ENCODE measurements around the gene APOH. TPM values are rescaled to one million over a fixed set of nuclear protein-coding genes. Genes with fewer than 3 reads are reported as not detected.

APOH gene, protein sequence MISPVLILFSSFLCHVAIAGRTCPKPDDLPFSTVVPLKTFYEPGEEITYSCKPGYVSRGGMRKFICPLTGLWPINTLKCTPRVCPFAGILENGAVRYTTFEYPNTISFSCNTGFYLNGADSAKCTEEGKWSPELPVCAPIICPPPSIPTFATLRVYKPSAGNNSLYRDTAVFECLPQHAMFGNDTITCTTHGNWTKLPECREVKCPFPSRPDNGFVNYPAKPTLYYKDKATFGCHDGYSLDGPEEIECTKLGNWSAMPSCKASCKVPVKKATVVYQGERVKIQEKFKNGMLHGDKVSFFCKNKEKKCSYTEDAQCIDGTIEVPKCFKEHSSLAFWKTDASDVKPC
- total RNA-seq (under 1 TPM in 1 of 9 donors, not detected in 8; 0.30 TPM), polyA plus RNA-seq (under 1 TPM in 1 of 2 donors, not detected in 1; 0.15 TPM)
- long read RNA-seq, donor 1: 0 reads
- long read RNA-seq, donor 2: 0 reads
- long read RNA-seq, donor 3: 0 reads

DNA sequence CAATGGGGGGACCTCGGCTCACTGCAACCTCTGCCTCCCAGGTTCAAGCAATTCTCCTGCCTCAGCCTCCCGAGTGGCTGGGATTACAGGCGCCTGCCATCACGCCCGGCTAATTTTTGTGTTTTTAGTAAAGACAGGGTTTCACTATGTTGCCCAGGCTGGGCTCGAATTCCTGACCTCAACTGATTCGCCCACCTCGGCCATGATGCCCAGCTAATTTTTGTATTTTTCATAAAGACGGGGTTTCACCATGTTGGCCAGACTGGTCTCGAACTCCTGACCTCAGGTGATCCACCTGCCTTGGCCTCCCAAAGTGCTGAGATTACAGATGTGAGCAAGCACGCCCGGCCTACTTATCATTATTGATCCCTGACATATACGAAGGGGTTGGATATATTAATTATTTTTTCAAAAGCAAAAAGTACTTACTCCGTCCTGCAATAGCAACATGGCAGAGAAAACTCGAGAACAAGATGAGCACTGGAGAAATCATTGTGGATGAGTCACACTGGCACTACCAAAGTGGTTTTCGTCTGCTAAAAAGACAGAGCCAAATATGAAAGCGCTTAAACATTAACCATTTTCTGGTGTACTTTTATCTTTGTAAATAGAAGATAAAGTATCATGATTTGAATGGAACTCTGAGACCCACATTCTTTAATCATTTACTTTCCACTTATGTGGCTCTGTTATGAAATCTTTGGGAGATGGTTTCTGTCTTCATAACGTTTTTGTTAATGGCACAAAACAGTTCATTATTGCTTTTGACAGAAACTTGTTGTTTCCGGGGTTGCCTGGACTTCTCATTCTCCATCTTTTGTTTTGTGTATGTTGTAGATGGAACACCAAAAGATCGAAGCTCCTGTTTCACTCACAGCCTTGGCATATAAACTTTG, at the start of gene APOH:
TSS of gene APOH (minus strand) at position 529 of the 896 bp plus-strand sequence. CDS start at position 493, 36 bp downstream.
- intact Hi-C loops (cut with DNase I): no loop called here
- 91 to 94% (median 92%) methylated on average over 20 of the region's 20 CpGs for WGBS, 4 donors
- TF ChIP-seq, protein P1, sequence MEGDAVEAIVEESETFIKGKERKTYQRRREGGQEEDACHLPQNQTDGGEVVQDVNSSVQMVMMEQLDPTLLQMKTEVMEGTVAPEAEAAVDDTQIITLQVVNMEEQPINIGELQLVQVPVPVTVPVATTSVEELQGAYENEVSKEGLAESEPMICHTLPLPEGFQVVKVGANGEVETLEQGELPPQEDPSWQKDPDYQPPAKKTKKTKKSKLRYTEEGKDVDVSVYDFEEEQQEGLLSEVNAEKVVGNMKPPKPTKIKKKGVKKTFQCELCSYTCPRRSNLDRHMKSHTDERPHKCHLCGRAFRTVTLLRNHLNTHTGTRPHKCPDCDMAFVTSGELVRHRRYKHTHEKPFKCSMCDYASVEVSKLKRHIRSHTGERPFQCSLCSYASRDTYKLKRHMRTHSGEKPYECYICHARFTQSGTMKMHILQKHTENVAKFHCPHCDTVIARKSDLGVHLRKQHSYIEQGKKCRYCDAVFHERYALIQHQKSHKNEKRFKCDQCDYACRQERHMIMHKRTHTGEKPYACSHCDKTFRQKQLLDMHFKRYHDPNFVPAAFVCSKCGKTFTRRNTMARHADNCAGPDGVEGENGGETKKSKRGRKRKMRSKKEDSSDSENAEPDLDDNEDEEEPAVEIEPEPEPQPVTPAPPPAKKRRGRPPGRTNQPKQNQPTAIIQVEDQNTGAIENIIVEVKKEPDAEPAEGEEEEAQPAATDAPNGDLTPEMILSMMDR (IDR thresholded peaks at IDR 0.05): no peak
- no peak for TF ChIP-seq POLR2A (IDR thresholded peaks at IDR 0.05)
- DNase-seq: no peak
- ATAC-seq: no peak
- Histone ChIP-seq H3K36me3 (no peaks in the 10 kb centered on the region), H3K9me3 (no peaks in the 10 kb centered on the region), H3K4me1 (no peaks in the 10 kb centered on the region), H3K4me3 (no peak within 1 kb of the TSS), H3K27me3 (no peaks in the 10 kb centered on the region), H3K27ac (no peak within 1 kb of the TSS)

DNA sequence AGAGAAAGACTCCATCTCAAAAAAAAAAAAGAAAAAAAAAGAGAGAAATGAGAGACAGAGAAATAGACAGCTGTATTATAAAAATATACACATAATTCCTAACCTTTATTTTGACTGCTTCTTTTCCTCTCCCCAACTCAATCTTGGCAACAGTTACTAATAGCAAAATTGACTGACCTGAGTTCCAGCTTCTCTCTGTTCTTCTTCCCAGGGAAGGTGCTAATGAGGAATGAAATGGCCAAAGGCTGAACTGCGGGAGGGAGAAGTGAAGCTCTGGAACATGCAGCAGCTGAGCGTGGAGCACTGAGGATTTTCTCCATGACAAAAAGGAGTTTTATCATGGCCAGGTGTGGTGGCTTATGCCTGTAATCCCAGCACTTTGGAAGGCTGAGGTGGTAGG, 48.0 kb upstream of the APOH start:
- no peak for DNase-seq
- Histone ChIP-seq H3K36me3 (no peaks in the 10 kb centered on the region), H3K27ac (no peak overlapping the region), H3K4me3 (no peak overlapping the region), H3K9me3 (no peaks in the 10 kb centered on the region), H3K4me1 (peaks cover 0 to 6% (median 0%) of the 10 kb centered on the region in 12 donors), H3K27me3 (no peaks in the 10 kb centered on the region)
- intact Hi-C loops (cut with DNase I): no loop called here
- no peak for TF ChIP-seq POLR2A (IDR thresholded peaks at IDR 0.05)
- TF ChIP-seq, protein P1 (IDR thresholded peaks at IDR 0.05): no peak
- ATAC-seq: no peak
- WGBS, 4 donors: 92 to 98% (median 95%) methylated on average over 2 of the region's 2 CpGs

DNA sequence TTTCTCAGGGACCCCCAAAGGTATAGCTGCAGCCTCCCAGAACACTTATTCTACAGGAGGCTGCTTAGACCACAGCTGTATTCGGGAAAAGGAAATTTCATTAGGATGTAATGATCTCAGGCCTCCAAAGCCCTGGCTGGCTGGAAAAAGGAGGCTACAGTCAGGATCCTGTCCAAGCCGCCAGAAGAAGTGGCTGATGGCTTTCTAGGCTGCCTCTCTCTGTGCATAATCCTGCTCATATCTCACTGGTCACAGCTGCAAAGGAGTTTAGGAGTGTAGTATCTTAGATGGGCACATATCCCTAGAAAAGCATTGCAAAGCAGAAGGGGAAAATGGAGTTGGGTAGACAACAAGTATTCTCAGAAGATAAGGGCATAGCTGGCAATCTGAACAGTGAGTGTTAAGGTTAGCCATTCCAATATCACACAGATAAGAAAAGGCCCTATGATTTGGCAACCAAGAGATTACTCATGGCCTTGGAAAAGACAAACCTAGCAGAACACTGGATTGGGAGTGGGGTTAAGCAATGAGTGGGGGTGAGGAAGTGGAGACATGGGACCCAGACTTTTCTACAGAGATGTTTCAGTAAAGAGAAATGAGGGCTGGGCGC, 47.2 kb upstream of the APOH start:
- no peak for DNase-seq
- H3K4me1 ChIP-seq: peaks cover 0 to 6% (median 0%) of the 10 kb centered on the region in 12 donors
- no peak overlapping the region for H3K4me3 ChIP-seq
- peaks cover 0 to 4% (median under 1%) of the 10 kb centered on the region in 12 donors for H3K9me3 ChIP-seq
- ATAC-seq: no peak
- no peaks in the 10 kb centered on the region for H3K27me3 ChIP-seq
- TF ChIP-seq POLR2A (IDR thresholded peaks at IDR 0.05): no peak
- TF ChIP-seq, protein P1 (IDR thresholded peaks at IDR 0.05): no peak
- 75 to 77% (median 76%) methylated on average over 3 of the region's 3 CpGs for WGBS, 4 donors
- H3K36me3 ChIP-seq: no peaks in the 10 kb centered on the region
- no peak overlapping the region for H3K27ac ChIP-seq
- intact Hi-C loops (cut with DNase I): no loop called here
